ENCODE results near the gene DUS3L.
A peak's percentile ranks its signal among the peaks of the same experiment; 100 is the strongest.

The DUS3L gene, protein sequence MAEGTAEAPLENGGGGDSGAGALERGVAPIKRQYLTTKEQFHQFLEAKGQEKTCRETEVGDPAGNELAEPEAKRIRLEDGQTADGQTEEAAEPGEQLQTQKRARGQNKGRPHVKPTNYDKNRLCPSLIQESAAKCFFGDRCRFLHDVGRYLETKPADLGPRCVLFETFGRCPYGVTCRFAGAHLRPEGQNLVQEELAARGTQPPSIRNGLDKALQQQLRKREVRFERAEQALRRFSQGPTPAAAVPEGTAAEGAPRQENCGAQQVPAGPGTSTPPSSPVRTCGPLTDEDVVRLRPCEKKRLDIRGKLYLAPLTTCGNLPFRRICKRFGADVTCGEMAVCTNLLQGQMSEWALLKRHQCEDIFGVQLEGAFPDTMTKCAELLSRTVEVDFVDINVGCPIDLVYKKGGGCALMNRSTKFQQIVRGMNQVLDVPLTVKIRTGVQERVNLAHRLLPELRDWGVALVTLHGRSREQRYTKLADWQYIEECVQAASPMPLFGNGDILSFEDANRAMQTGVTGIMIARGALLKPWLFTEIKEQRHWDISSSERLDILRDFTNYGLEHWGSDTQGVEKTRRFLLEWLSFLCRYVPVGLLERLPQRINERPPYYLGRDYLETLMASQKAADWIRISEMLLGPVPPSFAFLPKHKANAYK

DNA sequence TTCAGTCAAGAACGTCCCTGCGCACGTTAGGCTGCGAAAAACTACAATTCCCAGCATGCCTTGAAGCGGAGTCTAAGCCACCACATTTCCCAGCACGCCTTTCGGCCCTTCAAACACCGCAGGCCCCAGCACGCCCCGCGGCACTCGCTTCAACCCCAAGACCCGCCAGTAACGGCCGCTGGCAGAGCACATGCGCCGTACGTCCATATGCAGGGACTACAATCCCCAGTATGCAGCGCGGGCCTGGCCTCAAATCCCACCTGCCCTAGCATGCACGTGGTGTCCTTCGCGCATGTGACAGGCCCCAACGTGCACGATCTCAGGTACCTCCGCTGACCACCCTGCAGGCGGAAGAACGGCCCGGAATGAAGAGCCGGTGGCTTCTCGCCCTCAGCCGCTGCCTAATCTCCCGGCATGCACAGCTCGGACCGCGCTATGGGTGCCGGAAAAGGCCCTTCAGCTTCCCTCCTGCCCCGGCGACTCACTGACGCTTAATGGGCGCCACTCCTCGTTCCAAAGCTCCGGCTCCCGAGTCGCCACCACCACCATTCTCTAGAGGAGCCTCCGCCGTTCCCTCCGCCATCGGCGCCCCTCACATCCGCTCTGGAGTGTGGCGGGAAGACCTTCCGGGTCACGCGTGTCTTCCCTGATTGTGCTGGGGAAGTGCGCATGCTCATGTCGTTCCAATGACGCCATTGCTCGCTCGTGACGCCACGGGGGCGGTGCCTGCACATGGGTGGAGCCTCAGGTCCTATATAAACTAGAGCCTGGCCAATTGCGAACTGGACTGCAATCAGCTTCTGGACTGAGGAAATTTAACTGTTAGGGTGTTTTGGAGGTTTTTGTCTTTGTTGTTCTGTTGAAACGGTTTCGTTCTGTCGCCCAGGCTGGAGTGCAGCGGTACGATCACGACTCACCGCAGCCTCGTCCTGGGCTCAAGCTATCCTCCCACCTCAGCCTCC lies at the start of gene DUS3L:
Gene DUS3L, minus strand, starts transcription at position 605 of the 962 bp plus-strand sequence. Its CDS starts 22 bp downstream, at position 583.
- peak; percentile 98 for DNase-seq (ENCODE audit: low spot score)

DNA sequence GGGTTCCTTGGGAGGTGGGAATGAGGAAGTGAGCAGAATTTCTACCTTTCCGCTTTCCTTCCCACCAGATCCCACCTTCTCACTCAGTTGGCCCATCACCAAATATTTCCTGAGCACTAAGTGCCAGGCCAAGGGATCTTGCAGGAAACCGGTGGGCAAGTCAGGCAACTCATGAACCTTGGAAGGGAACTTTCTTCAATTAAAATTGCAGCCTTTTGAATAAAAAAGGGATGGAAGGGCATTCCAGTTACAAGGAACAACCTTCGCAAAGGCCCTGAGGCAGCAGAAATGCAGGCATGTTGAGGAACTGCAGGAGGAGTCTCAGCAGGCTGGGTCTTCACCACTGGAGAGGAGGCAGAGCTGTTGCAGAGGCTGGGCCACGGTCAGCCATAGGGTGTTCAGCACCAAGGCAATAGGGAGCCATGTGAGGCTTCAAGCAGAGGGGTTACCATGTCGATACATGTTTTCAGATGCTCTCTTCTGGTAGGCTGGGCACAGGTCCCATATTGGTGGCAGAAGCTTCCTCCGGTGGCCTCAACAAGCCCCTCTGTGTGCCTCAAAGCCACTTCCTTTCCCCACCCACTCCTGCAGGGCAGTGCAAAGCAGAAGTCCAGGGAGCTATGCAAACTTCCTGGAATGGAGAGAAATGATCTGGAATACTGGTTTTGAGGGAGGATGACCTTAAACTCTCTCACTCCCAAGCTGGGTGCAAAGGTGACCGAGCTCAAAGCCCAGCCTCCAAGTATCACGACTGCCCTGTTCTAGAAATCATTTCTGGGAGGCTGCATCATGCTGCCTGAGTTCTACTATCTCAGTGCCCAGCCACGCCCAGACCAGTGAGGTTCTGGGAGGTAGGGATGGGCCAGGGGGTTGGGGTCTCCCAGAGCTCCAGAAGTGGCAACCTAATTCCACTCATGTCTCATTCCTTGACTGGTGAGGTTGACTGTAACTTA lies 48.4 kb upstream of the DUS3L start, which contains the start of gene FUT6:
Gene FUT6, minus strand, starts transcription at position 638 of the 953 bp plus-strand sequence. CDS start 7,135 bp downstream, outside the sequence.
- DNase-seq (ENCODE audit: low spot score): no peak

DNA sequence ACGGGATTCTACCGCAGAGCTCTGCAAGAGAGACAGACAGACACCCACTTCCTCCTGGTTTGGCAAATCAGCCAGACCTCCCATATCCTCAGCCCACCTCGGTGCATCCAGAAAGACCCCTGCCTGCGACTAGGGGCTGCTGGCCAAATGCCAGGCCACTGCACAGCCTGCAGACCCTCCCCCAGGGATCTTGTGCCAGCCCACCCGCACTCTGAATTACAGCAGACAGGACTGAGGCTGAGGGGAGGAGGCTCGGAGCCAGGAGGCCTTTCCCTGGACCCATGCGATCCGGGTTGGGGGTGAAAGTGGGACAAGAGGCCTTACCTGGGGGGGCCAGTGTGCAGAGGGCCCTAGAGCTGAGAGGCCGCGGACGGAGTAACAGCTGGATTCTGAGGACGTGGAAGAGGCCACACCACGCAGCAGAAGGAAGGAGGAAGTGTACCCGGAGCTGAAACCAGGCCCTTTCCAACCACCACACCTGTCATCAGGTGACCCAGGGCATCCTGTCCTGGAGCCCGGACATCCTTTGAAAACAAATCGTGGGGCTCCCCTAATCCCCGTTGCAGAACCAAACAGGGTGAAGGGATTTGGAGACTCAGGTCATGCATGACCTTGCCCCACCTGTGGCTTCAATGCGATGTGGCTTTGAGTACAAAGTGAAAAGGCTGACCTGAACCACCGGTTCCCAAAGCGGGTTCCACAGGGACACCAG lies 47.5 kb upstream of the DUS3L start:
- no peak for DNase-seq (ENCODE audit: low spot score)

DNA sequence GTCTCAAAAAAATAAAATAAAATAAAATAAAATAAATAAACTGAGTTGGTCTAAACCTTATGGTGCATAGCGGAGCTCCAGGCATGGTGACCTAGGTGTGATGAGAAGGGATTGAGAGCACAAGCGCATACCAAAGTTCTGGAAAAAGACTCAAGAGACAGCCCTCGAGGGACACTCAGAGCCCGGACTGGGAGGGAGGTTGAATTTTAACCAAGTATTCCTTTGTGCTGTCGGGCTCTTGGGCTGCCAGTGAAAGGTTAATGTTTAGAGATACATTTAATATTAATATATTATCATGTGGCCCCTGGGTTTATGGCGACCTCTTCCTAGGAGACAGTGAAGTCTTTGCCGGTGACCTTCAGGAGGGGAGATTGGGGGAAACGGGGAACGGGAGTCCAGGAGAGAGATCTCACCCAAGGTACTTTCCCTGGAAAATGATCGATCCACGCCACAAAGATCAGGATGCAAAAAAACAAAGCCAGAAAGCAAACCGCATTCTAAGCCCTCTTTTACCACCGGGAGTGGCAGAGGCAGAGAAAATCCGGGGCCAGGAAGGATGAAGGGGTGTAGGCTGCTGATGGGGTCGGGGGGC lies 46.9 kb upstream of the DUS3L start:
- no peak for DNase-seq (ENCODE audit: low spot score)

DNA sequence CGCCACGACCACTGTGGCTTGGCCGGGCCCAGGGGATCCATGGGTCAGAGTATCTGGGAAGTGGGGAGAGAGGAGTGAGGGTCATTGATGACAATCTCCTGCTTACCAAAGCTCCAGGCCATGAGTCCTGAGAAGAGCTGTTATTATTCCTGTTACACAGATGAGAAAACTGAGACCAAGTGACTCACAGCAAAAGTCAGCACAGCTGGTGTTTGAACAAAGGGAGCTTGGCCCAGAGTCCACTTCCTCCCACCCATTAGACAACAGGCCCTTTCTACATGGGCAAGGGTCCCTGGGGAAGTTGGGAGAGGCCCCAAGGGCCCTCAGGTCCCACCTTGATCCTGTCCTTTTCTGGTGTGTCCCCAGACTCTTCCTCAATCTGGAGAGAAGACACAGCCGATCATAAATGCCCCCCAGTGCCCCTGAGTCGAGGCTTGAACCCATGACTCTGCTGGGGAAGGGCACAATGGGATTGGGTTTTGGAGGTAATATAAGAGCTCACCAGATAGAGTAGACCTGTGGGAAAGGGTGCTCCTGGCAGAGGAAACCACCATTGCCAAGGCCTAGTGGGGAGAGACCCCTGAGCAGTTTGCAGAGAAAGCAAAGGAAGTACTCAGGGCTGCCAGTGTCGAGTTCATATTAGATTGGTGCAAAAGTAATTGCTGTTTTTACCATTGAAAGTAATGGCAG lies 41.7 kb upstream of the DUS3L start:
- no peak for DNase-seq (ENCODE audit: low spot score)

DNA sequence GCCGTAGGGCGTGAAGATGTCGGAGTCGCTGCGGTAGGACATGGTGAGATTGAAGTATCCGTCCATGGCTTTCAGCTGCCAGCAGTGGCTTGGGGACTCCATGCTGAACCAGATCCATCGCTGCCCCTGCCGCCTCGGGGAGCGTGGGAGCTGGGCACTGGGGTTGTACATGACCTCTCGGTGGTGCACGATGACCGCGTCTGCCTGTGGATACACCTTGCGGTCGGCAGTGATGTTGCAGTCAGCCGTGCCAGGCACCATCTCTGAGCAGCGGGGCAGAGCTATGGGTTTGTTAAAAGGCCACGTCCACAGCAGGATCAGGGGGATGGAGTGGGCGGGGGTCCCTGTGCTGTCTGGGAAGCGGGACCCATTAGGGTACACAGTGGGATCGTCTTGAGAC lies 41.1 kb upstream of the DUS3L start:
- no peak for DNase-seq (ENCODE audit: low spot score)

DNA sequence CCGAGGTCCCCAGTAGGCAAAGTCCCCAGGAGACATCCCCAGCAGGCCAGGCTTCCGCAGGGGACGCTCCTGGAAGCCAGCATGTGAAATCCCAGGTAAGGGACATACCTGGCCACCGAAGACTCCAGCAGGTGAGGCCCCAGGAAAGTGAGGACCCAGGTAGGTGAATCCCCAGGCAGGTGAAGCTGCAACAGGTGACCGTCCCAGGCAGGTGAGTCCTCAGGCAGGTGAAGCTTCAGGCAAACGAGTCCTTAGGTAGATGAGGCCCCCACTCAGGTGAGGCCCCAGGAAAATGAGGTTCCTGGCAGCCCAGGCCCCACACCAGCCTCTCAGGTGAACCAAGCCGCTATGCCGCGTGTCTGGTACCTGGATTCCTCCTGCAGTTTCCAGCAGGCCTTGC lies 40.2 kb upstream of the DUS3L start:
- no peak for DNase-seq (ENCODE audit: low spot score)

DNA sequence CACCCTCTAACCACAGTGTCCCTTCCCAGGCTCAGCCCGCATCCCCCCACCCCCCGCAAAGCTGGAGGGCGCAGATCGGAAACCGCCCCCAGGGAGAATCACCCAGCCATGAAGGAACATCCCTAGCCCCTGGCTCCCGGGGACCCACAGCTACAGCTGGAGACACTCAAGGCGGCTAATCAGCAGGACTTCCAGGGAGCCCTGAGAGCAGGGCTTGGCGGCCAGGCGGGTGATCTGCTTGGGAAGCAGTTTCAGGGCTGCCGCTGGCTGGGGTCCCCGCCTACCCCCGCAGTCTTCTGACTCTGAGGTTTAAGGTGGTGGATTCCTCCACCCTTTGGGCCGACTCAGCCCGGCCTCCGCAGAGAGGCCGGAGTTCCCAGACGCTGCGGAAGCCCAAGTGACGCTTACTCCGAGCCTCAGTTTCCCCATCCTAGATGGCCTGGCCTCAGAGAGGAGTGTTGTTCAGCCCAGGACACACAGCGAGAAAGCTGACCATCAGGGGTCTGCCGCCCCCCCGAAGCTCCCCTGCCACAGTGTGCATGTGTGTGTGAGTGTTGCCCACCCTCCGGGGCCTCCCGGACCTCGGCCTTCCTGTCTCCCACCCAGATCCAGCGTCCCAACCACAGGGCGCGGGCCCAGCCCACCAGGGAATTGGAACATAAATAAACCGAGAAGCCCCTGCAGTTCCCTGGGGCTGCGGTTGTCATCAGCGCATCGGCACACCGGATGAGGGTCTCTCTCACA lies 38.8 kb upstream of the DUS3L start:
- DNase-seq (ENCODE audit: low spot score): no peak

DNA sequence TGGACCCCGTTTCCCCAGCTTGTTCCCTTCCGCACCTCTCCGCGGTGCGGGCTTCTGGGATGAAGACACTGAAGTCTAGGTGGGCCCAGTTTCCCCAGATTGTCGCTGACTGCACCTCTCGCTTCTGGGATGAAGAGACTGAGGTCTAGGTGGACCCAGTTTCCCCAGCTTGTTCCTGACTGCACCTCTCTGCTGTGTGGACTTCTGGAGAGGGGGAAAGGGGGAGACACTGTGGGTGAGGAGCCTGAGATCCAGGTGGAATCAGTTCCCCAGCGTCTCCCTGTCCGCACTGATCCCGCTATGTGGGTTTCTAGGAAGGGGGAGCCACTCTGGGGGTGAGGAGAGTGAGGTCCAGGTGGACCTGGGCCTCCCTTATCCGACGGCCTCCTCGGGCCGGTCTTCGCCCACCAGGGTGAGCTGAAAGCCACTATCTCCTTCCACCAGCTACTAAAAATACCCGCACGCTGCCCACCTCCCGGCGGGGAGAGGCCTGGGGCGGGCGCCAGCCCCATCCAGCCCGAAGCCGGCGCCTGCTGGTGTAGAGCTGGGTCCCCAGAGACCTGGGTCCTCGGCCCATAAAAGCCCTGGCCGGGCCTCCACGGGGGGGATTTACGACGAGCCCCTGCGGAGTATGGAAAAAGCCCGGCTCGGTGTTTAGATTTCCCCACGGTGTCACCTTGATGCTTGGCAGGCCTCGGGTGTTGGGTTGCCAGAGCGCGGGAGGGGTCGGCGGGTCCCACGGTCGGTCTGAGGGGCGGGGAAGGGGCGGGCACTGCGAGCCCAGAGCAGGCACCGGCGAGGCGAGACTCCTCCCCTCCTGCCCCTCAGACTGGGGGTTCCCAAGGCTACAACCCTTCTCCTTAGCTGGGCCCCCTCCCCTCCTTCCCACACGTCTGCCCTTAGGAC lies 38.0 kb upstream of the DUS3L start:
- no peak for DNase-seq (ENCODE audit: low spot score)

DNA sequence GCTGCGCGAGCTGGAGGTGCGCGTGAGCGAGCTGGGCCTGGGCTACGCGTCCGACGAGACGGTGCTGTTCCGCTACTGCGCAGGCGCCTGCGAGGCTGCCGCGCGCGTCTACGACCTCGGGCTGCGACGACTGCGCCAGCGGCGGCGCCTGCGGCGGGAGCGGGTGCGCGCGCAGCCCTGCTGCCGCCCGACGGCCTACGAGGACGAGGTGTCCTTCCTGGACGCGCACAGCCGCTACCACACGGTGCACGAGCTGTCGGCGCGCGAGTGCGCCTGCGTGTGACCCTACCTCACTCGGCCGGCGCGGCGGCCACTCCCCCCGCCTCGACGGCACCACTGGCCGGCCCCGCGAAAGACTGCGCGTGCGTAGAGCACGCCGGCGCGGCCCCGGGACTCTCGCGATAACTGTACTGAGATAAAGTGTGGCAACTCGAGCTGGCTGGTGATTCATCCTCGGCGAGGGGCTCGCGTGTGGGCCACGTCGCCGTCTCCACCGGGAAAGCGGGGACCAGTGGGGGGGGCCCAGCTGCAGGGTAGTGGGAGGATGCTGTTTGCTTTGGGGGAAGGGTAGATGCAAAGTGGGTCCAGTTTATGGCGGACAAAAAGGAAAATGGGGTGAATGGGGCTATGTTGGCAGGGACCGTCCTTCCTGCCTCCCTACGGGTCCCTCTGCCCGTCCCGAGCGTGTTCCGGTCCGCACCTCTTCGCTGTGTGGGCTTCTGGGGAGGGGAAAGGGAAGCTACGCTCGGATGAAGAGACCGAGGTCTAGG lies 37.1 kb upstream of the DUS3L start:
- peak; percentile 98 for DNase-seq (ENCODE audit: low spot score)

DNA sequence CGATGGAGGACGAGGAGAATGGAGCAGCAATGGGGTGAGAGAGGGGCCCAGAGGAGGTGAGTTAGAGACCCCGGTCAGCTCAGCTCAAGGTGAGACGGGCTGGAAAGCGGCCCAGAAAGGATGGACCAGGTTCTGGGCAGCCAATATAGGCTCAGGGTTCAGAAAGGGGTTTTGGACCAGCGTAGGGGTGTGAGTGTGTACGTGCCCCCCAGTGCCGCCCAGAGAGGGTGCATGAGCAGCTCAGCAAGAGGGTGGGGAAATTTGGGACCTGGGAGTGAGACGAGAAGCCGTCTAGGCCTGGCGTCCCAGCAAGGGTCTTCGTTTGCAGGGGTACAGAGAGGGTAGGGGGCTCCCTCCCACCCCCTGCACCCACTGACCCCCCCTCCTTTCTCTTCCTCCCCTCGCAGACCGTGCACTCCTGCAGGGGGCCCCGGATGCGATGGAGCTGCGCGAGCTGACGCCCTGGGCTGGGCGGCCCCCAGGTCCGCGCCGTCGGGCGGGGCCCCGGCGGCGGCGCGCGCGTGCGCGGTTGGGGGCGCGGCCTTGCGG lies 36.5 kb upstream of the DUS3L start:
- DNase-seq (ENCODE audit: low spot score): no peak

DNA sequence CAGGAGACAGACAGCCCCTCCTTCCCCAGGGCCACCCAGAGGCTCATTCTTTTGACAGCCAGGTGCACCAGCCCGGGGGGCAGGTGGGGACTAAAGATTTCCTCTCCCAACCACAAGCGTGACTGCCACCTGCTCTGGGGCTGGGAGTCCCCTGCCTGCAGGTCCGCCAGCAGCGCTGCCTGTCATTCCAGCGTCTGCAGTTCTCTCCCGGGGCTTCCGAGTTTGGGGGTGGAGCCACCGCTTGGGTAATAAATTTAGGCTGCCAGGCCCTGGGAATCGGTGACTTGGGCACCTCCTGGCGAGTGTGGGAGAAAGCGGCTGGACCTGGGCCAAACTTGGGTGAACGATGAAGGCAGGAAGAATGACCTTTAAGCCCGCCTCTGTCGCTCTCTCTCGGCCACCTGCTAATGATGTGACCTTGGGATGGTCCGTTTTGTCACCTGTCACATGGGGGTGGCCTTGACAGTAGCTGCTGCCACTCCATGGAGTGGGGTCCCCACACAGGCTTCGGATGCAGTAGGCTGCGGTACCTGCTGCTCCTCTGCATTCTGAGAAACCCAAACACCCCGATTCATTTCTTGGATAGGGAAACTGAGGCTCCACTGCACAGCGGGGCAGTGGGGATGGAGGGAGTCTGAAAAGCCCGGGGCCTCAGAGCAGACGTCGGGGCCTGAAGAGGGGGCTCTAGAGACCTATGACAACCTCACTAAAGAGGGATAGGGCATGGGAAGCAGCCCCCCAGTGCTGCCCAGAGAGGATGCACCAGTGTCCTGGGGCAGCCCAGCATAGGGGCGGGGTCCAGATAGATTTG lies 35.8 kb upstream of the DUS3L start:
- DNase-seq (ENCODE audit: low spot score): no peak

DNA sequence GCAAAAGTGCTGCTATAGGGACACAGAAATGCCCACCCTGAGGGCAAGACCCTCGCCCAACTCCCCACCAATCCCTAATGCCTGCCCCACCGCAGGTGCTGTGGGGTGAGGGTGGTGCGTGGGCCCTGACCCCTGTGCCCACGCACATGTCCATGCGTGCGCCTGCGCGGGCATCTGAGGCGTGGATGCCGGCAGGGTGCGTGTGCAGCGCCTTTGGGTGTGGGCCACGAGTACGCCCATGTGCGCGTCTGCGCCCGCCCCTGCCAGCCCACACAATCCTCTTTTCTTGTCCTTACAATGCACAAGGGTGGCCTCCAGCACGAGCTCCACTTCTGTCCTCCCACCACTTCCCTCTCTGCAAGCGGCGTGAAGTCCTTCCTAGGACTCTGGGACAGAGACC lies 34.2 kb upstream of the DUS3L start:
- DNase-seq (ENCODE audit: low spot score): peak; percentile 55

DNA sequence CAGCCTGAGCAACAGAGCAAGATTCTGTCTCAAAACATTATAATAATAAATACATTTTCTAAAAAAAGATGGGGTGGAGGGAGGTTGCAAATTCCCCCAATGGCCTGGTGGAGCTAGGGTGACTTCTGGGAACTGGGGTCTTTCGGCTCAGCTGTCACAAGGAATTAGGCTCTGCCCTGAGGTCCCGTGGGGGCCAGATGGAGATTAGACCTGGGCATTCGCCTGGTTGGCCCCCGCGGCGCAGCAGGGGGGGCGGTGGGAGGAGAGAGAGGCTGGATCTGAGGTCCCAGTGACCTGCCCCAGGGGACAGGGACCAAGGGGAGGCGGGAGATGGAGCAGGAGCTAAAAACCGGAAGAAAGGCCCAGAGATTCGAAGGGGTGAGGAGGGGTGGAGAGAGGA lies 33.8 kb upstream of the DUS3L start:
- no peak for DNase-seq (ENCODE audit: low spot score)

DNA sequence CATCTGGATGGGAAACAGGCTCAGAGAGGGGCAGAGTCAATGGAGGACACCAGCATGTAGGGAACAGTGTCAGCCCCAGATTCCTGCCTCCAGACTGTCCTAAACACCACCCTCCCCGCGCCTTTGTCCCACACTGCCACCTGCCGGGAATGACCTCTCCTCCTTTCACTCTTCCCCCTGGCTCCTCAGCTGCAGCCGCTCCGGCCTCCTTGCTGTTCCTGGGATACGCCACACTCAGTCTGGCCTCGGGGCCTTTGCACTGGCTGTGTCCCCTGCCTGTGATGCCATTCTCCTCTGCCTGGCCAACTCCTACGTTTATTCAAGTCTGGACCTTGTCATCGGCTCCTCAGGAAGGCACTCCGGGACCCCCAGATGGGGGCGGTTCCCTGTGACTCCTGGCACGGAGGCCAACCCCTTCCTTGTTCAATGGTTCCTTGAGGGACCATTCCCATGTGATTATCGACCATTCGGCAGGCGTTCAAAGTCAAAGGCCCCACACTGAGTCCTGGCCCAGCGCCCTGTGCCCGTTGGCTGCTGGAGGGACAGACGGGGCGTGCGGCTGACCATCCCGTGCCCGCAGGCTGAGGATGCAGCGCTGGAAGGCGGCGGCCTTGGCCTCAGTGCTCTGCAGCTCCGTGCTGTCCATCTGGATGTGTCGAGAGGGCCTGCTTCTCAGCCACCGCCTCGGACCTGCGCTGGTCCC lies 32.8 kb upstream of the DUS3L start:
- no peak for DNase-seq (ENCODE audit: low spot score)
